GM23338 (cell line): ENCODE results near the gene ZBTB9. TPM values are rescaled to one million over a fixed set of nuclear protein-coding genes. Genes with fewer than 3 reads are reported as not detected.

Source experiments
- ATAC-seq: fragments of 200-7000 bp; cut with Tn5 transposase; 3 replicates; pipeline ENCODE4 v1.9.1; 2020
- DNase-seq: peaks from one replicate; pipeline ENCODE4 v3.0.0-alpha.2; 2015; ENCODE audit warnings: low spot score
- H2AFZ ChIP-seq: fragments of 200-600 bp; sonication (generic); 2 replicates; pipeline ENCODE4 v1.8.0; 2016; ENCODE audit warnings: antibody characterized with exemption, mild to moderate bottlenecking, moderate library complexity
- H3F3A ChIP-seq: fragments of 200-600 bp; sonication (generic); replicated peaks from 2 replicates; pipeline ENCODE4 v1.8.0; 2017; ENCODE audit warnings: antibody characterized with exemption, mixed run types, low read depth
- H3K27ac ChIP-seq: fragments of 200-600 bp; sonication (generic); 2 replicates; pipeline ENCODE4 v1.6.1; 2016; ENCODE audit warnings: low read depth
- H3K27me3 ChIP-seq: fragments of 200-600 bp; sonication (generic); 2 replicates; pipeline ENCODE4 v1.8.0; 2016; ENCODE audit warnings: mild to moderate bottlenecking, mixed run types, moderate library complexity; ENCODE audit not compliant: insufficient read depth
- H3K36me3 ChIP-seq: fragments of 200-600 bp; sonication (generic); 2 replicates; pipeline ENCODE4 v1.8.0; 2016; ENCODE audit warnings: mild to moderate bottlenecking; ENCODE audit not compliant: insufficient read depth
- H3K4me1 ChIP-seq: fragments of 200-600 bp; sonication (generic); 2 replicates; pipeline ENCODE4 v1.8.0; 2016; ENCODE audit warnings: mild to moderate bottlenecking, moderate library complexity; ENCODE audit not compliant: insufficient read depth
- H3K4me2 ChIP-seq: fragments of 200-600 bp; sonication (generic); 2 replicates; pipeline ENCODE4 v1.7.1; 2017; ENCODE audit warnings: mixed run types
- H3K4me3 ChIP-seq: fragments of 200-600 bp; sonication (generic); 2 replicates; pipeline ENCODE4 v1.6.1; 2016; ENCODE audit warnings: mixed run types
- H3K79me2 ChIP-seq: fragments of 200-600 bp; sonication (generic); replicated peaks from 2 replicates; pipeline ENCODE4 v1.8.0; 2017; ENCODE audit warnings: mild to moderate bottlenecking; ENCODE audit not compliant: insufficient read depth
- H3K9me2 ChIP-seq: fragments of 200-600 bp; sonication (generic); 2 replicates; pipeline ENCODE4 v1.8.0; 2017; ENCODE audit not compliant: insufficient read depth
- H4K20me1 ChIP-seq: fragments of 200-600 bp; sonication (generic); replicated peaks from 2 replicates; pipeline ENCODE4 v1.8.0; 2017; ENCODE audit warnings: mild to moderate bottlenecking; ENCODE audit not compliant: insufficient read depth
- H3K27ac Mint-ChIP-seq: 2 replicates; pipeline ENCODE4 v1.8.0; 2020; ENCODE audit warnings: inconsistent platforms, mild to moderate bottlenecking, moderate library complexity, mixed read lengths
- H3K27me3 Mint-ChIP-seq: 3 replicates; pipeline ENCODE4 v1.8.0; 2022; ENCODE audit warnings: low read depth, mild to moderate bottlenecking, moderate library complexity, mixed read lengths, inconsistent platforms; ENCODE audit not compliant: insufficient read depth, poor library complexity
- H3K36me3 Mint-ChIP-seq: 3 replicates; pipeline ENCODE4 v1.8.0; 2021; ENCODE audit warnings: low read depth, mild to moderate bottlenecking, inconsistent platforms, moderate library complexity, mixed read lengths
- H3K4me1 Mint-ChIP-seq: 3 replicates; pipeline ENCODE4 v1.8.0; 2020; ENCODE audit warnings: mild to moderate bottlenecking, inconsistent platforms, mixed read lengths
- H3K4me3 Mint-ChIP-seq: 3 replicates; pipeline ENCODE4 v1.8.0; 2021; ENCODE audit warnings: moderate library complexity, mild to moderate bottlenecking, inconsistent platforms, mixed read lengths
- H3K9me3 Mint-ChIP-seq: 3 replicates; pipeline ENCODE4 v1.8.0; 2020; ENCODE audit warnings: moderate library complexity, mild to moderate bottlenecking, inconsistent platforms, mixed read lengths
- CREB1 ChIP-seq: fragments of 250-450 bp; sonication (Bioruptor Pico); IDR thresholded peaks from 2 replicates; pipeline ENCODE4 v1.5.0; 2020; ENCODE audit warnings: low read depth, mild to moderate bottlenecking, moderate library complexity
- EZH2 ChIP-seq: fragments of 200-600 bp; sonication (generic); IDR thresholded peaks from one replicate; pipeline ENCODE4 v1.8.0; 2017; ENCODE audit warnings: antibody characterized with exemption, mild to moderate bottlenecking, low read depth; ENCODE audit not compliant: unreplicated experiment
- EZH2phosphoT487 ChIP-seq: fragments of 200-600 bp; sonication (generic); IDR thresholded peaks from one replicate; pipeline ENCODE4 v1.8.1; 2018; ENCODE audit warnings: antibody characterized with exemption; ENCODE audit not compliant: unreplicated experiment
- JUNB ChIP-seq: IDR thresholded peaks from one replicate; pipeline ENCODE4 v1.6.1; 2016; ENCODE audit warnings: antibody characterized with exemption; ENCODE audit not compliant: unreplicated experiment
- NANOG ChIP-seq: IDR thresholded peaks from 2 replicates; pipeline ENCODE4 v1.6.1; 2016; ENCODE audit warnings: antibody characterized with exemption, borderline replicate concordance
- STAT1 ChIP-seq: IDR thresholded peaks from one replicate; pipeline ENCODE4 v1.6.1; 2016; ENCODE audit warnings: antibody characterized with exemption; ENCODE audit not compliant: unreplicated experiment
- ZNF114 ChIP-seq: fragments of 250-450 bp; sonication (Bioruptor Pico); IDR thresholded peaks from 2 replicates; pipeline ENCODE4 v1.5.0; 2020; ENCODE audit warnings: mild to moderate bottlenecking, moderate library complexity
- ZNF331 ChIP-seq: fragments of 250-450 bp; sonication (Bioruptor Pico); IDR thresholded peaks from 2 replicates; pipeline ENCODE4 v1.5.0; 2020; ENCODE audit warnings: low read depth, mild to moderate bottlenecking, moderate library complexity
- long read RNA-seq: library from polyadenylated mRNA; unstranded; transcript quantifications from one replicate; pipeline ENCODE4 v2.0.0, GENCODE V29; 2020; ENCODE audit not compliant: unreplicated experiment
- polyA plus RNA-seq: library from polyadenylated mRNA; unstranded; fragments of >200 nt; fragmentation: Nextera tagmentation; extraction: Ambion mirVana; gene quantifications from 2 replicates; pipeline ENCODE4 v1.2.1, GENCODE V29; 2016
- total RNA-seq: library from RNA; depleted of rRNA; stranded (reverse); fragments of >200 nt; shearing (Covaris generic); gene quantifications from 2 replicates; pipeline ENCODE4 v1.2.3, GENCODE V29; 2014; rRNA removed
- TF ChIP-seq, protein P1 (sequence below), 2 experiments: fragments of 200-600 bp in 1 of 2; sonication (generic) in 1 of 2; conservative IDR thresholded peaks; 2 replicates each; pipeline versions ENCODE4 v1.5.1 to v1.6.1; 2016 to 2017; ENCODE audit warnings: antibody characterized with exemption in 2 of 2, low read depth in 2 of 2, mild to moderate bottlenecking in 2 of 2, moderate library complexity in 1 of 2
- TF ChIP-seq, protein P2 (sequence below): IDR thresholded peaks from one replicate; pipeline ENCODE4 v1.6.1; 2018; ENCODE audit warnings: antibody characterized with exemption; ENCODE audit not compliant: unreplicated experiment
- TF ChIP-seq, protein P3 (sequence below): fragments of 250-450 bp; sonication (Bioruptor Pico); IDR thresholded peaks from 2 replicates; pipeline ENCODE4 v1.5.0; 2020; ENCODE audit warnings: mild to moderate bottlenecking, moderate library complexity

ZBTB9 gene, protein sequence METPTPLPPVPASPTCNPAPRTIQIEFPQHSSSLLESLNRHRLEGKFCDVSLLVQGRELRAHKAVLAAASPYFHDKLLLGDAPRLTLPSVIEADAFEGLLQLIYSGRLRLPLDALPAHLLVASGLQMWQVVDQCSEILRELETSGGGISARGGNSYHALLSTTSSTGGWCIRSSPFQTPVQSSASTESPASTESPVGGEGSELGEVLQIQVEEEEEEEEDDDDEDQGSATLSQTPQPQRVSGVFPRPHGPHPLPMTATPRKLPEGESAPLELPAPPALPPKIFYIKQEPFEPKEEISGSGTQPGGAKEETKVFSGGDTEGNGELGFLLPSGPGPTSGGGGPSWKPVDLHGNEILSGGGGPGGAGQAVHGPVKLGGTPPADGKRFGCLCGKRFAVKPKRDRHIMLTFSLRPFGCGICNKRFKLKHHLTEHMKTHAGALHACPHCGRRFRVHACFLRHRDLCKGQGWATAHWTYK
- total RNA-seq (17.9 and 25.2 TPM in 2 replicates), polyA plus RNA-seq (13.5 and 13.6 TPM in 2 replicates)
- long read RNA-seq, partial matches to known transcripts: 0 of 4 reads
- long read RNA-seq, other reads (novel, unspliced or antisense): 1 of 4 reads

DNA sequence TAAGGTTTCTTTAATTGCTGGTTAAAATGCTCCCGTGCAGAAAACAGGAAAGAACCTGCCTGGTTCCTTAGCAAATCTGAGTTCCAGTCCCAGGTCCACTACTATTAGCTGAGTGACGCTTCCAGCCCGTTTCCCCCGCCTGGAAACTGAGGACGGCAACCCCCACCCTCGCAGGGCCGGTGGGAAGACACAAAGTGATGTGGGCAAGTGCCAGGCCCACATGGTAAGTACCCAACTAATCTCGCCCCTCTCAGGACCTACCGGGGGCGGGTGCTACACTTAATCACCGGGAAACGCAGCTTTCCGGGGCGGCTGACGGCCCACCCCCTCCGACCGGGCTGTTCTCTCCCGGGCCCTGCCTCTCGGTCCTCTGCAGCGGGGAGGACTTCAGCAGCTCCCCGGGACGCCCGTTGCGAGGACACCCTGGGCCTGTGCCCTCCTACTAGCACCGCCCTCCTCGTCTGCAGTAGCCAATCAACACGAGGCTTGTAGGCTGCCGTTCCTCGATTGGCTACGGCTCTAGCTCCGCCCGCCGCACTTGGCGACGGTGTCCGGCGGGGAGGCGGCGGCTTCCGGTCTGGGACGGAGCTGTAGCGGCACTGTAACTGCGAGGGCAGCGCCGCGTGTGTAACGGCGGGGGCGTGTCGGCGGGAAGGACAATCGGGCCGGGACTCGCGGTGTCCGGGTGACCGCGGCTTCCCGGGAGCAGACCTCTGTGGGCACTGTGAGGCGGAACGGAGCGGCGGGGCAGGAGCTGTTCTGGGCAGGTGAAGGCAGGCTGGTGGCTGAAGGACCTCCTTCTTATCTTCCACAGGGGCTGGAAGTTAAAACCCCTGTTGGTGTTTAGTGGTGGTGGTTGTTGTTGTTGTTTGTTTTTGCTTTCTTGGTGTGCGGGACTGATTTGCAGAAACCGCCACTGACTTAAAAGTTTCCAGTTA lies at the start of gene ZBTB9:
TSS of gene ZBTB9 (plus strand) at position 568 of the 938 bp plus-strand sequence. CDS start 525 bp downstream, outside the sequence.
- Mint-ChIP-seq H3K27ac (peak within 1 kb of the TSS; percentile 80), H3K4me1 (peaks cover 22% of the 10 kb centered on the region), H3K9me3 (peaks cover 7% of the 10 kb centered on the region; the same call in 2 of the 3 replicates), H3K27me3 (peaks cover 20% of the 10 kb centered on the region), H3K36me3 (peaks cover 60% of the 10 kb centered on the region), H3K4me3 (peak within 1 kb of the TSS; percentile 97)
- DNase-seq: peak; percentile 98
- no peaks in the 10 kb centered on the region for H3K27me3 ChIP-seq
- peaks cover 12% of the 10 kb centered on the region for H3F3A ChIP-seq
- H3K4me1 ChIP-seq: peaks cover 4% of the 10 kb centered on the region; the same call in 1 of the 2 replicates
- no peaks in the 10 kb centered on the region for H3K9me2 ChIP-seq
- ATAC-seq: peak; percentile 94
- peaks cover 14% of the 10 kb centered on the region for H3K79me2 ChIP-seq
- no peak within 1 kb of the TSS for H2AFZ ChIP-seq
- H4K20me1 ChIP-seq: no peaks in the 10 kb centered on the region; the same call in 1 of the 2 replicates
- H3K36me3 ChIP-seq: peaks cover 1% of the 10 kb centered on the region; the same call in 1 of the 2 replicates
- H3K4me2 ChIP-seq: peak within 1 kb of the TSS; percentile 93
- H3K27ac ChIP-seq: peak within 1 kb of the TSS; percentile 72
- peak within 1 kb of the TSS; percentile 81 for H3K4me3 ChIP-seq
- TF ChIP-seq EZH2phosphoT487: no peak
- TF ChIP-seq STAT1: no peak
- TF ChIP-seq CREB1 (CRISPR knock-in tag): peak; percentile 52; the same call in 1 of the 2 replicates
- no peak for TF ChIP-seq EZH2
- TF ChIP-seq ZNF331 (CRISPR knock-in tag): no peak
- no peak for TF ChIP-seq NANOG
- no peak for TF ChIP-seq JUNB
- TF ChIP-seq ZNF114: no peak
- TF ChIP-seq, protein P1, sequence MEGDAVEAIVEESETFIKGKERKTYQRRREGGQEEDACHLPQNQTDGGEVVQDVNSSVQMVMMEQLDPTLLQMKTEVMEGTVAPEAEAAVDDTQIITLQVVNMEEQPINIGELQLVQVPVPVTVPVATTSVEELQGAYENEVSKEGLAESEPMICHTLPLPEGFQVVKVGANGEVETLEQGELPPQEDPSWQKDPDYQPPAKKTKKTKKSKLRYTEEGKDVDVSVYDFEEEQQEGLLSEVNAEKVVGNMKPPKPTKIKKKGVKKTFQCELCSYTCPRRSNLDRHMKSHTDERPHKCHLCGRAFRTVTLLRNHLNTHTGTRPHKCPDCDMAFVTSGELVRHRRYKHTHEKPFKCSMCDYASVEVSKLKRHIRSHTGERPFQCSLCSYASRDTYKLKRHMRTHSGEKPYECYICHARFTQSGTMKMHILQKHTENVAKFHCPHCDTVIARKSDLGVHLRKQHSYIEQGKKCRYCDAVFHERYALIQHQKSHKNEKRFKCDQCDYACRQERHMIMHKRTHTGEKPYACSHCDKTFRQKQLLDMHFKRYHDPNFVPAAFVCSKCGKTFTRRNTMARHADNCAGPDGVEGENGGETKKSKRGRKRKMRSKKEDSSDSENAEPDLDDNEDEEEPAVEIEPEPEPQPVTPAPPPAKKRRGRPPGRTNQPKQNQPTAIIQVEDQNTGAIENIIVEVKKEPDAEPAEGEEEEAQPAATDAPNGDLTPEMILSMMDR (conservative IDR thresholded peaks at IDR 0.05; ENCODE audit: low read depth in 2 of 2): no peak
- TF ChIP-seq, protein P2, sequence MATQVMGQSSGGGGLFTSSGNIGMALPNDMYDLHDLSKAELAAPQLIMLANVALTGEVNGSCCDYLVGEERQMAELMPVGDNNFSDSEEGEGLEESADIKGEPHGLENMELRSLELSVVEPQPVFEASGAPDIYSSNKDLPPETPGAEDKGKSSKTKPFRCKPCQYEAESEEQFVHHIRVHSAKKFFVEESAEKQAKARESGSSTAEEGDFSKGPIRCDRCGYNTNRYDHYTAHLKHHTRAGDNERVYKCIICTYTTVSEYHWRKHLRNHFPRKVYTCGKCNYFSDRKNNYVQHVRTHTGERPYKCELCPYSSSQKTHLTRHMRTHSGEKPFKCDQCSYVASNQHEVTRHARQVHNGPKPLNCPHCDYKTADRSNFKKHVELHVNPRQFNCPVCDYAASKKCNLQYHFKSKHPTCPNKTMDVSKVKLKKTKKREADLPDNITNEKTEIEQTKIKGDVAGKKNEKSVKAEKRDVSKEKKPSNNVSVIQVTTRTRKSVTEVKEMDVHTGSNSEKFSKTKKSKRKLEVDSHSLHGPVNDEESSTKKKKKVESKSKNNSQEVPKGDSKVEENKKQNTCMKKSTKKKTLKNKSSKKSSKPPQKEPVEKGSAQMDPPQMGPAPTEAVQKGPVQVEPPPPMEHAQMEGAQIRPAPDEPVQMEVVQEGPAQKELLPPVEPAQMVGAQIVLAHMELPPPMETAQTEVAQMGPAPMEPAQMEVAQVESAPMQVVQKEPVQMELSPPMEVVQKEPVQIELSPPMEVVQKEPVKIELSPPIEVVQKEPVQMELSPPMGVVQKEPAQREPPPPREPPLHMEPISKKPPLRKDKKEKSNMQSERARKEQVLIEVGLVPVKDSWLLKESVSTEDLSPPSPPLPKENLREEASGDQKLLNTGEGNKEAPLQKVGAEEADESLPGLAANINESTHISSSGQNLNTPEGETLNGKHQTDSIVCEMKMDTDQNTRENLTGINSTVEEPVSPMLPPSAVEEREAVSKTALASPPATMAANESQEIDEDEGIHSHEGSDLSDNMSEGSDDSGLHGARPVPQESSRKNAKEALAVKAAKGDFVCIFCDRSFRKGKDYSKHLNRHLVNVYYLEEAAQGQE: no peak
- TF ChIP-seq, protein P3, sequence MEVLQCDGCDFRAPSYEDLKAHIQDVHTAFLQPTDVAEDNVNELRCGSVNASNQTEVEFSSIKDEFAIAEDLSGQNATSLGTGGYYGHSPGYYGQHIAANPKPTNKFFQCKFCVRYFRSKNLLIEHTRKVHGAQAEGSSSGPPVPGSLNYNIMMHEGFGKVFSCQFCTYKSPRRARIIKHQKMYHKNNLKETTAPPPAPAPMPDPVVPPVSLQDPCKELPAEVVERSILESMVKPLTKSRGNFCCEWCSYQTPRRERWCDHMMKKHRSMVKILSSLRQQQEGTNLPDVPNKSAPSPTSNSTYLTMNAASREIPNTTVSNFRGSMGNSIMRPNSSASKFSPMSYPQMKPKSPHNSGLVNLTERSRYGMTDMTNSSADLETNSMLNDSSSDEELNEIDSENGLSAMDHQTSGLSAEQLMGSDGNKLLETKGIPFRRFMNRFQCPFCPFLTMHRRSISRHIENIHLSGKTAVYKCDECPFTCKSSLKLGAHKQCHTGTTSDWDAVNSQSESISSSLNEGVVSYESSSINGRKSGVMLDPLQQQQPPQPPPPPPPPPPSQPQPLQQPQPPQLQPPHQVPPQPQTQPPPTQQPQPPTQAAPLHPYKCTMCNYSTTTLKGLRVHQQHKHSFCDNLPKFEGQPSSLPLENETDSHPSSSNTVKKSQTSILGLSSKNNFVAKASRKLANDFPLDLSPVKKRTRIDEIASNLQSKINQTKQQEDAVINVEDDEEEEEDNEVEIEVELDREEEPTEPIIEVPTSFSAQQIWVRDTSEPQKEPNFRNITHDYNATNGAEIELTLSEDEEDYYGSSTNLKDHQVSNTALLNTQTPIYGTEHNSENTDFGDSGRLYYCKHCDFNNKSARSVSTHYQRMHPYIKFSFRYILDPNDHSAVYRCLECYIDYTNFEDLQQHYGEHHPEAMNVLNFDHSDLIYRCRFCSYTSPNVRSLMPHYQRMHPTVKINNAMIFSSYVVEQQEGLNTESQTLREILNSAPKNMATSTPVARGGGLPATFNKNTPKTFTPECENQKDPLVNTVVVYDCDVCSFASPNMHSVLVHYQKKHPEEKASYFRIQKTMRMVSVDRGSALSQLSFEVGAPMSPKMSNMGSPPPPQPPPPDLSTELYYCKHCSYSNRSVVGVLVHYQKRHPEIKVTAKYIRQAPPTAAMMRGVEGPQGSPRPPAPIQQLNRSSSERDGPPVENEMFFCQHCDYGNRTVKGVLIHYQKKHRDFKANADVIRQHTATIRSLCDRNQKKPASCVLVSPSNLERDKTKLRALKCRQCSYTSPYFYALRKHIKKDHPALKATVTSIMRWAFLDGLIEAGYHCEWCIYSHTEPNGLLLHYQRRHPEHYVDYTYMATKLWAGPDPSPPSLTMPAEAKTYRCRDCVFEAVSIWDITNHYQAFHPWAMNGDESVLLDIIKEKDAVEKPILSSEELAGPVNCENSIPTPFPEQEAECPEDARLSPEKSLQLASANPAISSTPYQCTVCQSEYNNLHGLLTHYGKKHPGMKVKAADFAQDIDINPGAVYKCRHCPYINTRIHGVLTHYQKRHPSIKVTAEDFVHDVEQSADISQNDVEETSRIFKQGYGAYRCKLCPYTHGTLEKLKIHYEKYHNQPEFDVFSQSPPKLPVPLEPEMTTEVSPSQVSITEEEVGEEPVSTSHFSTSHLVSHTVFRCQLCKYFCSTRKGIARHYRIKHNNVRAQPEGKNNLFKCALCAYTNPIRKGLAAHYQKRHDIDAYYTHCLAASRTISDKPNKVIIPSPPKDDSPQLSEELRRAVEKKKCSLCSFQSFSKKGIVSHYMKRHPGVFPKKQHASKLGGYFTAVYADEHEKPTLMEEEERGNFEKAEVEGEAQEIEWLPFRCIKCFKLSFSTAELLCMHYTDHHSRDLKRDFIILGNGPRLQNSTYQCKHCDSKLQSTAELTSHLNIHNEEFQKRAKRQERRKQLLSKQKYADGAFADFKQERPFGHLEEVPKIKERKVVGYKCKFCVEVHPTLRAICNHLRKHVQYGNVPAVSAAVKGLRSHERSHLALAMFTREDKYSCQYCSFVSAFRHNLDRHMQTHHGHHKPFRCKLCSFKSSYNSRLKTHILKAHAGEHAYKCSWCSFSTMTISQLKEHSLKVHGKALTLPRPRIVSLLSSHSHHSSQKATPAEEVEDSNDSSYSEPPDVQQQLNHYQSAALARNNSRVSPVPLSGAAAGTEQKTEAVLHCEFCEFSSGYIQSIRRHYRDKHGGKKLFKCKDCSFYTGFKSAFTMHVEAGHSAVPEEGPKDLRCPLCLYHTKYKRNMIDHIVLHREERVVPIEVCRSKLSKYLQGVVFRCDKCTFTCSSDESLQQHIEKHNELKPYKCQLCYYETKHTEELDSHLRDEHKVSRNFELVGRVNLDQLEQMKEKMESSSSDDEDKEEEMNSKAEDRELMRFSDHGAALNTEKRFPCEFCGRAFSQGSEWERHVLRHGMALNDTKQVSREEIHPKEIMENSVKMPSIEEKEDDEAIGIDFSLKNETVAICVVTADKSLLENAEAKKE (CRISPR knock-in tag): no peak
